Kidney capillary endothelial cell (primary cell): ENCODE measurements around the gene ALOX15B.

Source experiments
- DNase-seq: peaks from one replicate; pipeline ENCODE4 v3.0.0-alpha.2; 2018; ENCODE audit warnings: low spot score

Gene ALOX15B

GRCh38 chr17:8038954-8039610, at the start of gene ALOX15B:
Gene ALOX15B (plus strand): TSS chr17:8039059. CDS start chr17:8039156, 97 bp downstream.
- DNase-seq, result no peak

DNA sequence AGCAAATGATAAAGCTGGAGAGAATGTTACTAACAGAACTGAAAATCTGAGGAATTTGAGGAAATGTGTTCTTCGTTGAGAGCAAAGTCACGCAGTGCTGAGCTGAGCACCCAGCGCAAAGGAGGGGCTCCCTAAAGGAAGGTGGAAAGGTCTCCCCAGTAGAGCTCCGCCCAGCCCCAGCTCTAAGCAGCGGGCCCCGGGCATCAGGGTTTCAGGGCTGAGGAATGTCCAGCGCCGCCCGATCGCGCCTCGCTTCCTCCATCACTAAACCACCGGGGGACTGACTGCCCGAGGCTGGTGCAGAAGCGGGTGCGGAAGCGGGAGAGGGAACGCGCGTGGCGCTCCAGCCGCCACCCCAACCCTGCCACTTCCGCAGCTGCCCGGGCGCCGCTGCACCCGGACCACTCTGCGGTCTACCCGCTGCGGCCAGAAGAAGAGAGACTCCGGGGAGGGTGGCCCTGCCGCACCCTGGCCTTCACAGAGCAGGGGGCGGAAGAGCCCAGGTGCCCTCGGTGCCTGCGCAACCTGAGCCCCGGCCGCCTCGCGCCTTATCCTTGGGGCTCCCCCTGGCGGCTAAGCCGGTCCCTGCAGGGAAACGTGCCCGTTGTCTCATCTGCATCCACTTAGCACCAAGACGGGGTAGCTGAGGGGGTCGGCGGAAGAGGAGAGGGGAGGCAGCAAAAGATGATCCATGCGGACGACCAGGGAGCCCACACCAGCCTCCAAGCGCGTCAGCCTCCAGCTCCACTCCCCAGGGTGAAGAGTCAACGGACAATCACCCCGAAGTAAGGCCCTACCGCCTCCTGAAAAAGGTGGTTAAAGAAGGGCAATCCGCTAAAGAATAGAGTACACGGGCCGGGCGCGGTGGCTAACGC, 48.8 kb upstream of the ALOX15B start:
- DNase-seq, result peak; percentile 38

GRCh38 chr17:7992516-7992915, 46.3 kb upstream of the ALOX15B start:
- no peak for DNase-seq

DNA sequence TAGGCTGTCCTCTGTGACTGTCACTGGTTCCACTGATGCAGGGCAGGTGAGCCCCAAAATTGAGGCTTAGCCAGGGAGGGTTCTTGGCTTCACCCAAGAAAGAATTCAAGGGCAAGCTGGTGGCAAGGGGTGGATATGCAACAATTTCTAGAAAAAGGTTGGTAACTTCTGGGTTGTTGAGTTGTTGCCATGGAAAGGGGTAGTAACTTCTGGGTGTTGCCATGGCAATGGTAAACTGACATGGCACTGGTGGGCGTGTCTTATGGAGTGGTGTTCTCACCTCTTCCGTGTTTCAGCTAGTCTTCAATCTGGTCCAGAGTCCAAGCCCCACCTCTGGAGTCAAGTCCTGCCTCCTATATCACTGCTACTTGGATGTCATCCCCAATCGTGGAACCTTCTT, 45.9 kb upstream of the ALOX15B start:
- DNase-seq, result no peak

DNA sequence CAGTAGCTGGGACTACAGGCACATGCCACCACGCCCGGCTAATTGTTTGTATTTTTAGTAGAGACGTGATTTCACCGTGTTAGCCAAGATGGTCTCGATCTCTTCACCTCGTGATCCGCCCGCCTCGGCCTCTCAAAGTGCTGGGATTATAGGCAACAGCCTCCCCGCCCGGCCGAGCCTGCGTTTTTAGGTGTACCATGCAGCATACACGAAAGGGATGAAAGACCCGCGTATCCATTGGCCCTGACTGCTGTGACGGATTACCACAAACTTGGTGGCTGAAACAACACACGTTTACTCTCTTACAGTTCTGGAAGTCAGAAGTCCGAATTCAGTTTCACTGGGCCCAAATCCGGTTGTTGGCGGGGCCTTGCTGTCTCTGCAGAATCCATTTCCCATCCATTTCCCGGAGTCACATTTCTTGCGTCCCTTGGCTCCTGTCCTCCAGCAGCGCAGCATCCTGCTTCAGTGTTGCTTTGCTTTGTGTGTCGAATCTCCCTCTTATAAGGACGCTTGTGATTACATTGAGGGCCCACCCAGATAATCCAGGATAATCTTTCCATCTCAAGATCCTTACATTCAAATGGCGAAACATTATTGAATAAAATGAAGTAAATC, 44.8 kb upstream of the ALOX15B start:
- DNase-seq, result no peak

- DNase-seq, result no peak
Measured at GRCh38 chr17:7995724-7996123, 43.1 kb upstream of the ALOX15B start.

DNA sequence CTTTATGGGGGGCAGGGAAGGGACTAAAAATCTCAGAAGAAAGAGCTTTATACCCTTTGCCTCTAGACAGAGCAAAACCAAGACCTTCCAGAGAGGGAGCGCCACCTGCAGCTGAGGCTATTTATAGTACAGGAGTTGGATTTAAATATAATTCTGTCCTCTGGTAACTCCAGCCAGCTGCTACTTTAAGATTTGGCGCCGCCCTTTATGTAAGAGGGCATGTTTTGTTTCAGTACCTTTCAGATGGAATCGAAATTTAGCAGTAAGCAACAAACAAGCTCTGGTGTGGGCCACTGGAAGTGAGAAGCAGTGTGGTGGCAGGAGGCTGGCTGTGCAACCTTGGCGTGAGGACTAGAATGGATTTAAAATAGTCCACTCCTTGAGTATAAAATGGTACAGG, 41.7 kb upstream of the ALOX15B start:
- DNase-seq, result no peak

- DNase-seq, result no peak
Measured at GRCh38 chr17:8001976-8002720, 36.7 kb upstream of the ALOX15B start, which contains the start of gene GUCY2D. Gene GUCY2D (plus strand): TSS chr17:8002615. CDS start chr17:8003048, 433 bp downstream.

DNA sequence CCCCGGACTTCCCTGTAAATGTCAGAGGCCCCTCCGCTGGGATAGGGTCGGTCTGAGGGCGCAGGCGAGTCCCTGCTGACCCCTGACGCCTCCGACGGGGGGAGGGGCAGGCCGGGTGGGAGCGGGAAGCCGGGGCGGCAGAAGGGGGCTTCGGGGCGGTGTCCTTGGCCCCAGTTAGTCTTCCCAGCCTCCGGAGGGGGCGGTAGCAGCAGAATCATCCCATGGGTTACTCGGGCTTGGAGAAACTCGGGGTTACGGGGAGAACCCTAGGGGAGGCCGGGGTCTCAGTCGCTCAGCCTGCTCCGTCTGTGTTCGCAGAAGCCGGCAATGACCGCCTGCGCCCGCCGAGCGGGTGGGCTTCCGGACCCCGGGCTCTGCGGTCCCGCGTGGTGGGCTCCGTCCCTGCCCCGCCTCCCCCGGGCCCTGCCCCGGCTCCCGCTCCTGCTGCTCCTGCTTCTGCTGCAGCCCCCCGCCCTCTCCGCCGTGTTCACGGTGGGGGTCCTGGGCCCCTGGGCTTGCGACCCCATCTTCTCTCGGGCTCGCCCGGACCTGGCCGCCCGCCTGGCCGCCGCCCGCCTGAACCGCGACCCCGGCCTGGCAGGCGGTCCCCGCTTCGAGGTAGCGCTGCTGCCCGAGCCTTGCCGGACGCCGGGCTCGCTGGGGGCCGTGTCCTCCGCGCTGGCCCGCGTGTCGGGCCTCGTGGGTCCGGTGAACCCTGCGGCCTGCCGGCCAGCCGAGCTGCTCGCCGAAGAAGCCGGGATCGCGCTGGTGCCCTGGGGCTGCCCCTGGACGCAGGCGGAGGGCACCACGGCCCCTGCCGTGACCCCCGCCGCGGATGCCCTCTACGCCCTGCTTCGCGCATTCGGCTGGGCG, 35.9 kb upstream of the ALOX15B start:
- no peak for DNase-seq

GRCh38 chr17:8003594-8004181, 35.2 kb upstream of the ALOX15B start:
- no peak for DNase-seq

- no peak for DNase-seq
Measured at GRCh38 chr17:8004899-8005298, 34.0 kb upstream of the ALOX15B start.

DNA sequence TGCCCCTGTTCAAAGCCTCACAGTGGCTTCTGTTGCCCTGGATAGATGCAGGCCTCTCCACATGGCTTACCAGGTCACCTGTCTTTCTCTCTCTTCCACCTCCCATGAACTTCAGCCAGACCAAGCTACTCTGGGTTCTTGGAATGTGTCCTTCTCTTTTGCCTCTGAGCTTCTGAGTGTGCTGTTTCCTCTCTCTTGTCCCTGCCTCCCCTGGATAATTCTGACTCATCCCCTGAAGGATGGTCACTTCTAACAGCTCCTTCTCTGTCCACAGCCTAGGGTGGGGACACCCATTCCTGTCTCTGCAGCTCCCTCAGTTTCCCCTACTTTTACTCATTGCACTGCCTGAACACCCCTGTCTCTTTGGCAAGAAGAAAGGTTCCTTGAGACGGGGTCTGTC, 33.5 kb upstream of the ALOX15B start:
- no peak for DNase-seq

DNA sequence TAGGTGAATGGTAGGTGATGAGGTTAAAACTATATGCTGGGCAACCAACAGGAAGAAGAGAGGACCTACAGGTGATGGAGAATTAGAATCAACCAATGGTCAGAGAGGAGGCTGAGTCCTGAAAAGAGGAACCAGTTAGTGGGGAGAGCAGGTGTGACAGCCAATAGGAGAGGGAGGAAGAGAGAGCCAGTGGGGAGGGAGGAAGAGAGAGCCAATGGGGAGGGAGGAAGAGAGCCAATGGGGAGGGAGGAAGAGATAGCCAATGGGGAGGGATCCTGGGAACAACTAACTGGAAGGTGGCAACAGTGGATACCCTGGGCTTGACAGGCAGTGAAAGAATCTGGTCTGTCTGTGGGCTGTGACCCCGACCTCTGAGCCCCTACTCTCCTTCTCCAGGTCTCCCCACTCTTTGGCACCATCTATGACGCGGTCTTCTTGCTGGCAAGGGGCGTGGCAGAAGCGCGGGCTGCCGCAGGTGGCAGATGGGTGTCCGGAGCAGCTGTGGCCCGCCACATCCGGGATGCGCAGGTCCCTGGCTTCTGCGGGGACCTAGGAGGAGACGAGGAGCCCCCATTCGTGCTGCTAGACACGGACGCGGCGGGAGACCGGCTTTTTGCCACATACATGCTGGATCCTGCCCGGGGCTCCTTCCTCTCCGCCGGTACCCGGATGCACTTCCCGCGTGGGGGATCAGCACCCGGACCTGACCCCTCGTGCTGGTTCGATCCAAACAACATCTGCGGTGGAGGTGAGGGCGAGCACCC, 32.7 kb upstream of the ALOX15B start:
- DNase-seq, result no peak

GRCh38 chr17:8006836-8007680, 31.8 kb upstream of the ALOX15B start:
- no peak for DNase-seq

- no peak for DNase-seq
Measured at GRCh38 chr17:8007836-8008235, 31.0 kb upstream of the ALOX15B start.

GRCh38 chr17:8012045-8012580, 26.7 kb upstream of the ALOX15B start:
- DNase-seq, result no peak

DNA sequence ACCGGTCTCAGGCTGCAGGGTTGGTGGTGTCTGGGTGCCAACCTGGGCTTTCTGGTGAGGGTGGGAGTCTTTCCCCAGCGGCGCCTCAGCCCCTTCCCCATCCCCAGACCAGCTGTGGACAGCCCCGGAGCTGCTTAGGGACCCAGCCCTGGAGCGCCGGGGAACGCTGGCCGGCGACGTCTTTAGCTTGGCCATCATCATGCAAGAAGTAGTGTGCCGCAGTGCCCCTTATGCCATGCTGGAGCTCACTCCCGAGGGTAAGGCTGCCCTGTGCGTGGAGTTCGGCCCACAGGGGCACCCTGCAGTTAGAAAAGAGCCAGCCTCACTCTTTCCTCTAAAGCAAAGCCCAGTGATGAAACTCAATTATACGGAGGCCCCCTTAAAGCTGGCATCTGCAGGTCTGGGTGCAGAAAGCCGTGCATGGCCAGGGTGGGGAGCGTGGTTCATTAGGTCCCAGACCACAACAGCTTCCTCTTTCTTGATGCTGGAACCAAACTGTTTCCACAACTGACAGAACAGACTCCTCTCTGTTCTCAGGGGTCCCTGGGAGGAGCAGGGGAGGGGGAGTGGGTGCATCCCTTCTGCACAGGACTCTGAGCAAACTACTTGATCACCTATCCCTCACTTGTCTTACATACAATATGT, 25.7 kb upstream of the ALOX15B start:
- DNase-seq, result no peak
